M059J (cell line): ENCODE results near the gene CDK5R1. TPM values are rescaled to one million over a fixed set of nuclear protein-coding genes. Genes with fewer than 3 reads are reported as not detected.
"Not testable (repeated sequence)": the region's sequence is repeated elsewhere in the genome, so short reads cannot be mapped to it uniquely, and the experiment has no call there.

Experiments used
- DNase-seq: peaks from one replicate; pipeline ENCODE4 v3.0.0-alpha.2; 2012; ENCODE audit warnings: low read depth
- total RNA-seq: library from RNA; depleted of rRNA; stranded (reverse); fragments of >200 nt; shearing (Covaris generic); gene quantifications from 2 replicates; pipeline ENCODE4 v1.2.3, GENCODE V29; 2014; rRNA removed

The CDK5R1 gene
- total RNA-seq, result 2.8 and 3.7 TPM in 2 replicates

DNA sequence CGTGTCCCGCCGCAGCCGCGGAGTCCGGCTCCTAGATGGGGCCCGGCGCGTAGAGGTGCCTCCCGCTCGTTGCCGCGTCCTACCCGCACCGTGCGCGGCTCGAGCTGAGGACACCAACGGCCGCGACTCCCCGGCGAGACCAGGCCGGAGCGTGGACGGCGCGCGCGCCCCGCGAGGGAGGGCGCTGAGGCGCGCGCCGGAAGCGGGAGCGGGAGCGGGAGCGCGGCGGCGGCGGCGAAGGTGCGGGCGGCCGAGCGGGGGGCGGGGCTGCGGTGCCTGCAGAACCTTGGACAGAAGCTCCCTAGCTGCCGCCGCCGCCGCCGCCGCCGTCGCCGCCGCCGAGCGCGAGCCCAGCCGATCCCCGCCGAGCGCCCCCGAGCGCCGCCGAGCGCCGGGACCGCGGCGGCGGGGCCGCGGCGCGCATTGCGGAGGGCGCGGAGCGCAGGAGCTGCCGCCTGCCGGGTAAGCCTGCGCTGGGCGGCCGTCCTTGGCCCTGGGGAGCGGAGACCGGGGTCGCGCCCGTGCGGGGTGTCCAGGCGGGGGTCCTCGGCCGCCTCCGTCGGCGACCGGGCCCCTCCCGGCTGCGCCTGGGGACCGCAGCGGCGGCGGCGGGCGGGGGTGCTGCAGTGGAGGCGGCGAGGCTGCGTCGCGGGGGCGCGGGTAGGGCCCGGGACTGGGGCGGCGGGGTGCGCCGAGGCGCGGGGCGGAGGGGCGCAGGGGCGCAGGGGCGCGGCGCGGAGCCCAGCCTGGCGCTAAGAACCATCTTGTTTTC is at the start of gene CDK5R1:
Gene CDK5R1, plus strand, starts transcription at position 293 of the 772 bp plus-strand sequence. CDS start 628 bp downstream, outside the sequence.
- DNase-seq, result peak; percentile 50

DNA sequence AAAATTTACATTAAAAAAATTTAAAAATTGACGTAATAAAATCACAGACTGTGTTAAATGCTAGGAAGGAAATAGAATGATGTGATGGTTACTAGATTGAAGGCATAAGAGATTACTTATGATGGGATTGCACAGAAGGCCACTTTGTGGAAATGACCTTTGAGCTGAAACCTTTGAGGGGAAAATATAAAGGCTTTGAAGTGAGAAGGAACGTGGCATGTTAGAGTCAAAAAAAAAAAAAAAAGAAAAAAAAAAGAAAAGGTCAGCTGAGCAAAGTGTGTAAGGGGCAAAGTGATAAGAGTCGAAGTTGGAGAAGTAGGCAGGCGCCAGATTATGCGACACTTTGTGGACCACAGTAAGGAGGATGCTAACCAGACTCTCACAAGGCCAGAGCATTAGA is 46.1 kb upstream of the CDK5R1 start:
- DNase-seq, result no peak

DNA sequence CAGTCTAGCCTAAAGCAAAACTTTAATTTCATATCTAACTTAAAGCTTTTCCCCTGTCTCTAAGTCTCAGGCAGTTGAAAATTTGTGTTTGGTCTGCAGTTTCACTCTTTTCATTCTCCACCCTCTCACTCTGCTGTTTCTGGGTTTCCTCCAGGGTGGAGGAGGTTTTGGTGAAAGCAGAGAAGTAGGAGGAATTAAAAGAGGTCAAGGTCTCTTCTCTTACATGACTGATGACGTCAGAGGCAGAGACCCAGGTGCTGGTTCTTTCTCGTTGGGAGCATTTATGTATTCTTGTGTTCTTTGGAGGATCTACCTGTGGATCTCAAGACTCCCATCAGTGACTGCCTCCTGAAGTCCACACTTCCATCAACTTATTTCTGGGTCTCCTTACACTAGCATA is 44.9 kb upstream of the CDK5R1 start:
- no peak for DNase-seq

DNA sequence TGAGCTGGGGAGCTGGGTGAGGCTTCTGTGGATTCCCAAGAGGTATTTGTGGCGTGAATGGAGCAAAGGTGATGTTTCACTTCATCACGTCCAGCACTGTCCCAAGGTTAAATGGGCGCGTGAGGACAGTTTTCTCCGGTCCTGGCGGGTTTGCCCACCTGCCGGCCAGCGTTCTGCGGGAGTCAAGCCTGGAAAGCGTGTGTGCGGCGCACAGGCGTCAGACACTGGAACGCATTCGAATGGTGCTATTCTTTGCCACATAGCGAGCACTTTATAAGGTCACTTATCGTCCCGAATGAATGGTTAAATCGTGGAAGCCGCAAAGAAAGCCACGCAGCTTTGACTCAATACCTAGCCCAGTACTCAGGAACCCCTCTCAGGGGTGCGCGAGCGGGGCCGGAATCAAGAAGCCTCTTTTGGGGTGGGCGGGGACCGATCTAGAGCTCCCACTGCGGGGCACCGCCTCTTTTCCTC is 42.9 kb upstream of the CDK5R1 start:
- DNase-seq, result no peak

DNA sequence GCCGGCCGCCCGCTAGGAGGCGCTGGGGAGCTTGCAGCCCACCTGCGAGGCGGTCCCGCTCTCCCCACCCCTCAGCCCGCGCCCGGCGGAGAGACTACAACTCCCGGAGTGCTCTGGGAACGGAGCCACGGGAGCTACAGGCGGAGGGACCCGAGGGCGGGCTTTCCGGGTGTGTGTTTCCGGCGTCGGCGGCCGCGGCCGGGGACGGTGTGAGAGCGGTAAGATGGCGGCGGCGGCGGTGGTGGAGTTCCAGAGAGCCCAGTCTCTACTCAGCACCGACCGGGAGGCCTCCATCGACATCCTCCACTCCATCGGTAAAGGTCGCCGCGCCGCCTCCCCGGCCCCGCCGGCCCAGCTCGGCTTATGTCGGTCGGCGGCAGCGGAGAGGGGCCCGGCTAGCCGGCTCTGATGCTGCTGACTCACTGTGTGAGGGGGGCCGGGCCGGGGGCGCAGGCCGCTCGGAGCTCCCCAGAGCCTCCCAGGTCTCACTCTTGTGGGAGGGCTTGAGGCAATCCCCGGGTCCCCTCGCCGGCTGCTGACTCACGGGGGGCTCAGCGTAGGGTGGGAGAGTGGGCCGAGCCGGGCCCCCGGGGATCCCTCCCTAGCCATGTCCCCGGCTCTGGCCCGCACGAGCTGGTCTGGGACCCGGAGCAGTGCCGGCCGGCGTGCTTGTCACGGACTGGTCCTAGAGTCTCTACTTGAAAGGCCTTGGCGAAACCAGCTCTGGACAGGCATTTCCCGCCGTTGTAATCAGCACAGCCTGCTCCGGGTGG is 42.3 kb upstream of the CDK5R1 start, which contains the start of gene PSMD11:
Gene PSMD11, plus strand, starts transcription at position 210 of the 773 bp plus-strand sequence. Its CDS starts 14 bp downstream, at position 224.
- peak; percentile 94 for DNase-seq

DNA sequence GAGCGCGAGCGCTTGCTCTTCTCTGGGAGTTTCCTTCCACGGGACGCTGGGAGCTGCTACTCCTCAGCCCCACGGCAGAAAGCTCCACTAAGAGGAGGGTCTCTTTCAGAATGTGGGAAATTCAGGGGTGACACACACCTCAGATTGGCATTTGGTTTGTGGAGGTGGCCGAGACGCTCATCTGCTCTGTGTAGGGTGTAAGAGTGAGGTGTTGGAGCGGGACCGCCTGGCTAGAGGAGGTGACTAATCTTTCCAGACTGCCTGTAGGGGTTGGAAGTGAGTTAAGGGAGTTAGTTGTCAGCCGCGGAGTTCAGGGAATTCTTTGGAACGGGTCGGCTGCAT is 41.7 kb upstream of the CDK5R1 start:
- DNase-seq, result peak; percentile 75

DNA sequence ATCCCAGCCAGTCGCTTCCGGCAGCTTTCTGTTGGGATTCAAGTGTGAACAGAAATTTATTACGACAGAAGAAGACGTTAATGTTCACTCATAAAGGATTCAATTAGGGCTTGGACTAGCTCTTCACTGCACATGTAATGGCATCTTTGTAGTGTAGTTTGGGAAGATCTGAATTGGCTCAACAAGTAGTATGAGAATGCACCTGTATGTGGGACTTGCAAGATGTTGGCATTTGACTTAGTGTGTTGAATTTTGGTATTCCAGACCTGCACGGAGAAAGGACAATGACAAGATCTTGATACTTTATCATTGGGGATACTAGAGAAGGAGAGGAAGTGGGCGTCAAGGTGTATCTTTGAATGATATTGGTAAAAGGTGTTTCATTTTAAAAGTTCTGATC is 41.3 kb upstream of the CDK5R1 start:
- no peak for DNase-seq

DNA sequence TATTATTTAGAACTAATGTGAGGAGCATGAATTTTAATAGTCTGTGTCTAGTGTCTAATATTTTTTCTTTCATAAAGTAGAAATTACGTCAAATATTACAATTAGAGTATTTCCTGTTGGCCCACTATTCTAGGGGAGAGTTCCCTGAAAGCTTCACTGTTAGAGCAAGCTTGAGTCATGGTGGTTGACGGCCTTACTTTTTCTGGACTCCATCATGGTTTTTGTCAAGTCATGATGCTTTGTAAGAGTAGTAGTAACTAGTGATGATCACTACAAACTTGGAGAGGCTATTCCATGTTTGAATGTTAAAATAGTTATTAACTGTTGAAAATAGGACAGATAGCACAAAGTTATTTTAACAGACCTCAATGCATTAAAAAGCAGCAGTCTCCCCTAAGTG is 40.8 kb upstream of the CDK5R1 start:
- no peak for DNase-seq

DNA sequence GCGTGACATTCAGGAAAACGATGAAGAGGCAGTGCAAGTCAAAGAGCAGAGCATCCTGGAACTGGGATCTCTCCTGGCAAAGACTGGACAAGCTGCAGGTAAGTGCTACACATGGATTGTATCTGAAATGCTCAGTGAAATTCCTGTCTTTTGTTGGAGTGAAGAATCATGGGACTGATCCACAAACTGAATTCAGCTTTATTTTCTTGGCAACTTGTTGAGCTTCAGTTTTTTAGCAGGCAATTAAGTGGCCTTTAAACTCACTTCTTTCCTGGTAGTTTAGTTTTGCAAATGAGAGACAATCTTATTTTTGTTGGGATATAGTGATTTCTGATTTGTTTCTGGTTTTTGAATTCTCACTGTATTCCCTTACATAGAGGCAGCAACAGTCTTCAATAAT is 39.8 kb upstream of the CDK5R1 start:
- no peak for DNase-seq

DNA sequence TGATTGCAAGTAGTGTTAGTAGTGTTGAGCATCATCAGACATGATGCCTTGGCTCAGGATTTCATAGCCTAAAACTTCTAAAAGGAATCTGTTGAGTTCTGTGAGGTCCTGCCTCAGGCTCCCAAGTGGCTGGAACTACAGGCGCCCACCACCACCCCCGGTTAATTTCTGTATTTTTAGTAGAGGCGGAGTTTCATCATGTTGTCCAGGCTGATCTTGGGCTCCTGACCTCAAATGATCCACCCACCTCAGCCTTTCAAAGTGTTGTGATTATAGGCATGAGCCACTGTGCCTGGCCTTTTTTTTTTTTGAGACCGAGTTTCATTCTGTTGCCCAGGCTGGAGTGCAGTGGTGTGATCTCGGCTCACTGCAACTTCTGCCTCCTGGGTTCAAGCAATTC is 36.8 kb upstream of the CDK5R1 start:
- DNase-seq, result no peak

DNA sequence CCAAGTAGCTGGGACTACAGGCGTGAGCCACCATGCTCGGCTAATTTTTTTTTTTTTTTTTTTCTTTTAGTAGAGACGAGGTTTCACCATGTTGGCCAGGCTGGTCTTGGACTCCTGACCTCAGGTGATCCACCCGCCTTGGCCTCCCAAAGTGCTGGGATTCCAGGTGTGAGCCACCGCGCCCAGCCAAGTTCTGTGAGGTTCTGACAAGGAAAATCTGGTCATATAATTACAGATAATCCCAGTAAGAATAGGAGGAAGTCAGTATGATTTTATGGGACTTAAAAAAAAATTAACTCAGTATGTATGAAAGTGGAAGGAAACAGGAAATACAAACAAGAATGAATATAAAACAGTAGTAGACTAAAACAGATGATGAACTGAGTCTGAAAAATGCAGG is 36.4 kb upstream of the CDK5R1 start:
- DNase-seq, result not testable (repeated sequence)

DNA sequence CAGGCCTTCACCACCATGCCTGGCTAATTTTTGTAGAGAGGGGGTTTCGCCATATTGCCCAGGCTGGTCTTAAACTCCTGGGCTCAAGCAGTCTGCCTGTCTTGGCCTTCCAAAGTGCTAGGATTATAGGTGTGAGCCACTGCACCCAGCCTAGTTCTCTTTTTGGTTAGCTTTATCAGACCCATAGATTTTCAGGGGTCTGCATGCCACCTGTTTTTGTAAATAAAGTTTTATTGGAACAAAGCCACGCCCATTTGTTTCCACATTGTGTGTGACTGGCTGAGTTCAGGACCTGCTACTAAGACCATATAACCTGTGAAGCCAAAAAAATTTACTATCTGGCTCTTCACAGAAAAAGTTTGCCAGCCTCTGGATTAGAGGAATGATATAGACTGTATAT is 34.9 kb upstream of the CDK5R1 start:
- no peak for DNase-seq

DNA sequence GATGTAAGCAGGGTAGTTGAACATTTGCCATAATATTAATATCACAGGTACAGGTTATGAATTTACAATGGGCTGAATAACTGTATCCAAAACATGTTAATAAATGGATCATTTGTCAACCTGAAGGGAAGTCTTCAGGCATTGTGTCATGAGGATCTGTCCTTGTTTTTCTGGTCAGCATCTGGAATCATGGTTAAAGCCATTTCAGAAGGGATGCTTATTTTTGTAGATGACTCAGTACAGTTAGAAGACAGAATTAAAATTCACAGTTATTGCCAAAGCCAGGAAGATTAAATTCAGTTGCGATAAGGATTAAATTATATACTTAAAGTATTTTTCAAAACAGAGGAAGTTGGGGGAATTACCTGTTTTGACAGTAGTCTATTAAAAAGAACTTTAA is 34.5 kb upstream of the CDK5R1 start:
- DNase-seq, result no peak

DNA sequence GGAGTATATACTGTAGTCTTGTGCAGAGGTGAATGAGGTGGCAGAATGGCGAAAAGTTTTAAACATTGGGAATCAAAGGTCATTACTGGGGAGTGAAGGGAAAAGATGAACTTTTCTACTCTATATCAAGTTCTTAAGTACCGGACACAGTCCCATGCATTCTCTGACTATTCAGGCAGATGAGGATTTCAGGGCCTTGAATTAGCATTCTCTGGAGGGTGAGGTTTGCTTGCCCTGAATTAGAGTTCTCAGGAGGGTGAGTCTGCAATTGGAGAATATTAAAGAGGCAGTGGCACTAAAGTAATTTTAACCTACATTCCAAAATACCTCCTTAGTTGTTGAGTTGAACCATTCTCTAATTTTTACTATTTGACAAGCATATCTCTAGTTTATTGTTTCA is 33.4 kb upstream of the CDK5R1 start:
- no peak for DNase-seq

DNA sequence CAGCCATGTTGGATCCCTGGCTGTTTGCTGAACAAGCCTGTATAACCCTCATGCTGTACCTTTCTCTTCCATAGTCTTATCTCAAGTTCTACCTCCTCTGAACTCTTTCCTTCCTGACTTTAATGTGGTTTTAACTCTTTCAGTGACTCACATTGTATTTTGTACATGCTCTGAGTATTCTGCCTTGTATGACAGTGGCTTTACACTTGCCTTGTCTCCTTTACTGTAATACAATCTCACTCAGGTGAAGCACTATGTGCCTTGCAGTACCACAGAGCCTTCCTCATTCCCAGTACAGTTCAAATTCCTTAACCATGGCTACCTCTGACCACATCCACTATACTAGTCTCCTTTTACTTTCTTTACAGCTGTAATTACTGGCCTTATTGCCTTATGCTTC is 28.4 kb upstream of the CDK5R1 start:
- DNase-seq, result no peak

DNA sequence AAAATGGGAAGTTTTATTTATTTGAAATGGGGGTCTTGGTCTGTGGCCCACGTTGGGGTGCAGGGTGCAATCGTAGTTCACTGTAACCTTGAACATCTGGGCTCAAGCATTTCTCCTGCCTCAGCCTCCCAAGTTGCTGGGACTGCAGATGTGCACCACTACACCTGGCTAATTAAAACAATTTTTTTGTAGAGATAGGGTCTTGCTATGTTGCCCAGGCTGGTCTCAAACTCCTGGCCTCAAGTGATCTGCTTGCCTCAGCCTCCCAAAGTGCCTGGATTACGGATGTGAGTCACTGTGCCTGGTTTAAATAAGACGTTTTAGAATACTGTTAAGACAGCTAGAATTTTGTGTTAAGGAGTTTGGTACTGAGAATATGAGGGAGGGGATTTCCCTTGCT is 26.7 kb upstream of the CDK5R1 start:
- DNase-seq, result no peak

DNA sequence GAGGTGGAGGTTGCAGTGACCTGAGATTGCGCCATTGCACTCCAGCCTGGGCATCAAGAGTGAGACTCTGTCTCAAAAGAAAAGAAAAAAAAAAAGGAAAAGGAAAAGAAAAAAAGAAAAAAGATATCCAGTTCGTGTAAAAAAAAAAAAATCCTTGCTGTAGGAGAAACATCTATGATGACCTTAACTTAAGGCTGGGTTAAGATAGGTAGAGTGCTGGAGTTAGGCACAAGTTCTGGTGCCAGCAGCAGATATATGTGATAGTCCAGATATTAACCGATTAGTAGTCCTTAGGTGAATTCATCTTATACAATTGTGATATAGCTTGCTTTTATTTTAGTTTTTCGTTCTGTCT is 25.3 kb upstream of the CDK5R1 start:
- no peak for DNase-seq

DNA sequence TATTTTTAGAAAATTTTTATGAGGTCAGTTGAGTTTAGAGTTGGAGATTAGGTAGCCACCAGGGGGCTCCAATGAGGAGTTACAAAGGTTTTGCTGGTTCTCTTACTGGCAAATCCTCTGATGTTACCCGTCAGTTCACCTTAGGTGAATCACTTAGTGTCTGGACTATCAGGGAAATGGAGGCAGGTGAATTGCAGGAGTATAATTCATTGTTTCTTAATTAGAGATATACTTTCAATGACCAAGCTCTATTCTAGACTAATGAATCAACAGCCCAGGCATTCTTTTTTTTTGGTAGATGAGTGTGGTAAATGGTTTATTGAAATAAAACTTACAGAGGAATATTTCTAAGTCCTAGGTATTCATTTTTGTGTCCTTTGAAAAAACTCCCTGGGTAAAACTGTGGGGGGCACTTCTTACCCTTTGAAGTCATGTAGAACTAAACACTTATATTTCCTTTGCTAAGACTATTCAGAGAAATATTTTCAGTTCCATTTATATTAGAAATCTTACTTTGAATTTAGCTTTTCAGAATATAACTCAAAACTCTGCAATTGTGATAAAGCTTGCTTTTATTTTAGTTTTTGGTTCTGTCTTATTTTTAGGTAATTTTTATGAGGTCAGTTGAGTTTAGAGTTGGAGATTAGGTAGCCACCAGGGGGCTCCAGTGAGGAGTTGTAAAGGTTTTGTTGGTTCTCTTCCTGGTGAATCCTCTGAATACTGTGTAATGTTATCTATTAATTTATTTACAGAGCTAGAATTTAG is 24.8 kb upstream of the CDK5R1 start:
- DNase-seq, result peak; percentile 51

DNA sequence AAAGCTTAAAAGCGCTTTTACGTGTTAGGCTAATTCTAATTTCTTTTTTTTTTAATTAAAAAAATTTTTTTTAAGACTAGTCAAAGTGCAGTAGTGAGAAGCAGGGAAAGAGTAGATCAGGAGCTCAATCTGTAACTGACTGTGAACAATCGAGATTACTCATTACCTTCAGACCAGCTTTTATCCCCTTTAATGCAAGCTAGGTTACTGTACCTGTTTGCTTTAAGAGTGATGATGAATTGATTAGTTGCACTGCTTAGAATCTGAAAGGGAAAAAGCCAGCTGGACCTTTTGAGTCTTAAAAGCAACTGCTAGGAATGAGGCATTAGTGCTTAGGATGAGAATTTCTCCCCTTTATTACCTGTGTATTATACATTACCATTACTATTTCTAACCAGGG is 23.5 kb upstream of the CDK5R1 start:
- DNase-seq, result no peak

DNA sequence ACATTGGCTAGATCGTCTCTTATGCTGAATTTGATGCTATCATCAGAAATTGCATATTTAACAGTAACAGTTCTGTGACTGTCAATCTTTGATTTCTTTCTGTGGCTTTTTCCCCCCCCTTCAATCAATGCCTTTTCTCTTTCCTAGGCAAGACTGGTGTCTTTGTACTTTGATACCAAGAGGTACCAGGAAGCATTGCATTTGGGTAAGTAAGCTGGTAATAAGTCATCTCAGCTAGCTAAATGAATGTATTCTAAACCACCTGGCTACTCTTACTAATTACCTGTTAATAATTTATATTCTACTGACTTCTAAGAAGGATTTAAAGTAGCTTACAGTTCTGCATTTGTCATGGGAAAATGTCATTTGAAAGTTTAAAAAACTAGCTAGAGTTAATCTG is 22.4 kb upstream of the CDK5R1 start:
- no peak for DNase-seq

DNA sequence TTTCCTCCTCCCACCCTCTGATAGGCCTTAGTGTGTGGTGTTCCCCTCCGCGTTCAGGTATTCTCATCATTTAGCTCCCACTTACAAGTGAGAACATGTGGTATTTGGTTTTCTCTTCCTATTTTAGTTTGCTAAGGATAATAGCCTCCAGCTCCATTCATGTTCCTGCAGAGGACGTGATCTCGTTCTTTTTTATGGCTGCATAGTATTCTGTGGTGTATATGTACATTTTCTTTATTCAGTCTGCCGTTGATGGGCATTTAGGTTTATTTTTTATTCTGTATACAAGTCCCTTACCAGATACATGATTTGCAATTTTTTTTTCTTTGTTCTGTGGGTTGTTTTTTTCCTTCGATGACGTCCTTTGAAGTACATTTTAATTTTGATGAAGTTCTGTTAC is 18.8 kb upstream of the CDK5R1 start:
- DNase-seq, result no peak

DNA sequence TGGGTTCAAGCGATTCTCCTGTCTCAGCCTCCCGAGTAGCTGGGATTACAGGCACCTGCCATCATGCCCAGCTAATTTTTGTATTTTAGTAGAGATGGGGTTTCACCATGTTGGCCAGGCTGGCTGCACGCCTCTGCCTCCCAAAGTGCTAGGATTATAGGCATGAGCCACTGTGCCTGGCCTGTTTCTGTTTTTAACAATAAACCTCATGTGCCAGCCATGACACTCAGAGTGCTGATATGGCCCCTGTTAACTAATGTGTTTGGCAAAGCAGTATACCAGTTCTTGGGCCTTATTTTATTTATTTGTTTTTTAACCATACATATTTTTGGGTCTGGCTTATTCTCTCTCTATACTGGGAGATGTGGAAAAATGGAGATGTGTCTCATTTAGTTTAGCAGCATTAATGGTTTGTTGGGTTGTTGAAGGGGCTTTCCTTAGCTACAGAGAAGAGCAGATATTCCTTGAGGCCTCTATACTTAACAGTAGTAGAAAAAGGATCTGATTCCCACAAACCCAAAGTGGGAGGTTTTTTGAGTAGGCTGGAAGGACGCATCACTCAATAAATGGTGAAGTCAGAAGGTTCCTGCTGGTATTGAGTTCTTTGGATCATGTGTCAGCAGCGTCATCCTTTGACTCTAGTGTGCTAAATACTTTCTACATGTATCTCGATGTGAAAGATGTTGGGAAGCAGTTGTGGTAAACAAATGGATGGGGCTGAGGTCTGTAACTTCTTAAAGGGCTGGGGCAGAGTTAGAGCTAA is 16.2 kb upstream of the CDK5R1 start:
- DNase-seq, result no peak
